Transverse colon (tissue), 4 donors: Measurements from ENCODE around the gene MPIG6B. TPM values are rescaled to one million over a fixed set of nuclear protein-coding genes. Genes with fewer than 3 reads are reported as not detected.

Experiments
- DNase-seq: peaks from one replicate; pipeline ENCODE4 v3.0.0-alpha.2; 2019
- H3K27ac ChIP-seq, 4 donors: fragments of 200-600 bp; sonication (generic); 2 replicates each; pipeline ENCODE4 v1.5.1; 2016 to 2018; ENCODE audit warnings: inconsistent platforms in 4 of 4
- H3K27me3 ChIP-seq: fragments of 200-600 bp; sonication (generic); 2 replicates; pipeline ENCODE4 v1.5.1; 2017; ENCODE audit warnings: inconsistent platforms
- H3K36me3 ChIP-seq, 4 donors: fragments of 200-600 bp; sonication (generic); 2 replicates each; pipeline ENCODE4 v1.5.1; 2017 to 2019; ENCODE audit warnings: inconsistent platforms in 4 of 4
- H3K4me1 ChIP-seq, 4 donors: fragments of 200-600 bp; sonication (generic); 2 replicates each; pipeline ENCODE4 v1.5.1; 2017 to 2020; ENCODE audit warnings: inconsistent platforms in 4 of 4
- H3K4me3 ChIP-seq, 4 donors: fragments of 200-600 bp; sonication (generic); 1 replicate in 1 of 4; 2 replicates in 3 of 4; pipeline versions ENCODE4 v1.5.1 to v1.6.1; 2017 to 2019; ENCODE audit warnings: inconsistent platforms in 4 of 4
- H3K9me3 ChIP-seq, 2 donors: fragments of 200-600 bp; sonication (generic); 2 replicates each; pipeline ENCODE4 v1.5.1; 2017 to 2019; ENCODE audit warnings: inconsistent platforms in 2 of 2
- EP300 ChIP-seq: sonication (generic); formaldehyde crosslinking; IDR thresholded peaks from one replicate; pipeline ENCODE4 v1.6.1; 2017; ENCODE audit warnings: antibody characterized with exemption, low read depth
- POLR2A ChIP-seq: fragments of 450-650 bp; IDR thresholded peaks from one replicate; pipeline ENCODE4 v1.6.1; 2016; ENCODE audit warnings: antibody characterized with exemption, mild to moderate bottlenecking, moderate library complexity
- POLR2AphosphoS5 ChIP-seq, 3 donors: sonication (generic); formaldehyde crosslinking; IDR thresholded peaks; one replicate each; pipeline ENCODE4 v1.6.1; 2016; ENCODE audit warnings: antibody characterized with exemption in 3 of 3
- WGBS, 2 donors: methylation state at CpG; one replicate each; pipeline ENCODE4 v1.1.5; 2018; ENCODE audit warnings: low coverage in 1 of 2; 5-methylcytosine and 5-hydroxymethylcytosine counted together
- in situ Hi-C, 4 donors: fragments of 200-750 bp; cut with MboI; loops; one replicate each; pipeline versions ENCODE4 v1.15.0 to v1.15.1; 2017; ENCODE audit warnings: low sequenced_read_pairs in 3 of 4, low pct_ligation_motif_present in 1 of 4, low pct_unique_long_range_greater_than_20kb in 1 of 4
- intact Hi-C: fragments of 100-400 bp; cut with DNase I; formaldehyde crosslinking; loops from one replicate; pipeline ENCODE4 v1.15.1; 2023; ENCODE audit warnings: low total_unique reads
- total RNA-seq, 4 donors: library from RNA; depleted of rRNA; stranded (reverse); fragments of >200 nt; gene quantifications; one replicate each; pipeline ENCODE4 v1.1.0, GENCODE V29; 2016
- TF ChIP-seq, protein P1 (sequence below), 5 experiments: fragments of 200-600 bp in 3 of 5; fragments of 450-650 bp in 2 of 5; sonication (generic) in 3 of 5; IDR thresholded peaks; 1 replicate in 2 of 5; 2 replicates in 3 of 5; pipeline ENCODE4 v1.5.1; 2016 to 2017; ENCODE audit warnings: antibody characterized with exemption in 5 of 5, inconsistent platforms in 3 of 5, mild to moderate bottlenecking in 2 of 5, moderate library complexity in 1 of 5

The MPIG6B gene
- total RNA-seq, 4 donors from 2014 or later: 0.16 TPM; not detected in 3

DNA sequence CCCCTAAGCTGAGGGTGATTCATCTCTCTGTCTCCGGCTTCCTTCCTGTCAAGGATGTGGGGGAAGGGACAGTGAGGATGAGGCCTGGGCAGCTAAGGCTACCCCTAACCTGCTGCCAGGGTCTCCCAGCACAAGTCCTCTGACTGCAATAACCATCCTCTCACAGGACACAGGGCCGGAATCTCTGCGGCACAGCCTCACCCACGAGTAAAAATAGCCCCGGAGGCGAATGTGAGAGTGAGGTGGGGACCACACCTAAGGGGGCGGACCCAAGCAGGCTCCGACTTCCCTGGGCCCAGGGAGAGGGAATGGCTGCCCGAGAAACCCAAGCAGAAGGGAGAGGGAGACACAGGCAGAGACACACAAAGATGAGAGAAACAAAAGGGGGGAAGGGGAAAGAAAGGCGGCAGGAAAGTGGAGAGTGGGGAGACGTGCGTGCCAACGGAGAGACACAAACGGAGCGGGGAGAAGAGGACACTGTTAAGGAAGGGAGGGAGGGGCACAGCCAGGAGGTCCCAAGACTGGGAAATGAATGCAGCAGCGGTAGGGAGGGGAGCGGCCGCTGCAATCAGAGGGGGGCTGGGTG is 11.7 kb downstream of the MPIG6B start:
- H3K4me3 ChIP-seq: peak overlapping the region; percentile 56 to 91 (median 75)
- peak; percentile 84 for DNase-seq
- TF ChIP-seq POLR2A (peak; percentile 81), POLR2AphosphoS5 (IDR thresholded peaks at IDR 0.05) (peak; percentile 66 to 81 (median 67)), EP300 (no peak)
- TF ChIP-seq, protein P1, sequence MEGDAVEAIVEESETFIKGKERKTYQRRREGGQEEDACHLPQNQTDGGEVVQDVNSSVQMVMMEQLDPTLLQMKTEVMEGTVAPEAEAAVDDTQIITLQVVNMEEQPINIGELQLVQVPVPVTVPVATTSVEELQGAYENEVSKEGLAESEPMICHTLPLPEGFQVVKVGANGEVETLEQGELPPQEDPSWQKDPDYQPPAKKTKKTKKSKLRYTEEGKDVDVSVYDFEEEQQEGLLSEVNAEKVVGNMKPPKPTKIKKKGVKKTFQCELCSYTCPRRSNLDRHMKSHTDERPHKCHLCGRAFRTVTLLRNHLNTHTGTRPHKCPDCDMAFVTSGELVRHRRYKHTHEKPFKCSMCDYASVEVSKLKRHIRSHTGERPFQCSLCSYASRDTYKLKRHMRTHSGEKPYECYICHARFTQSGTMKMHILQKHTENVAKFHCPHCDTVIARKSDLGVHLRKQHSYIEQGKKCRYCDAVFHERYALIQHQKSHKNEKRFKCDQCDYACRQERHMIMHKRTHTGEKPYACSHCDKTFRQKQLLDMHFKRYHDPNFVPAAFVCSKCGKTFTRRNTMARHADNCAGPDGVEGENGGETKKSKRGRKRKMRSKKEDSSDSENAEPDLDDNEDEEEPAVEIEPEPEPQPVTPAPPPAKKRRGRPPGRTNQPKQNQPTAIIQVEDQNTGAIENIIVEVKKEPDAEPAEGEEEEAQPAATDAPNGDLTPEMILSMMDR (IDR thresholded peaks at IDR 0.05): no peak
- H3K27ac ChIP-seq: peak overlapping the region; percentile 96 to 99 (median 98)
- peaks cover 23 to 65% (median 52%) of the 10 kb centered on the region in 4 donors for H3K4me1 ChIP-seq
- no peaks in the 10 kb centered on the region for H3K27me3 ChIP-seq
- no peaks in the 10 kb centered on the region for H3K9me3 ChIP-seq
- WGBS, 2 donors: 1% methylated on average over 18 of the region's 18 CpGs; no CpG with 5 or more reads in 1 of the 2 donors
- in situ Hi-C loops: loop anchor here in 1 of 4 donors (10.0 kb wide), 1 partner anchor 90 kb away; the partner anchor contains the start of gene HSPA1B
- peaks cover 0 to 28% (median 13%) of the 10 kb centered on the region in 4 donors for H3K36me3 ChIP-seq
- intact Hi-C loops: no loop called here

DNA sequence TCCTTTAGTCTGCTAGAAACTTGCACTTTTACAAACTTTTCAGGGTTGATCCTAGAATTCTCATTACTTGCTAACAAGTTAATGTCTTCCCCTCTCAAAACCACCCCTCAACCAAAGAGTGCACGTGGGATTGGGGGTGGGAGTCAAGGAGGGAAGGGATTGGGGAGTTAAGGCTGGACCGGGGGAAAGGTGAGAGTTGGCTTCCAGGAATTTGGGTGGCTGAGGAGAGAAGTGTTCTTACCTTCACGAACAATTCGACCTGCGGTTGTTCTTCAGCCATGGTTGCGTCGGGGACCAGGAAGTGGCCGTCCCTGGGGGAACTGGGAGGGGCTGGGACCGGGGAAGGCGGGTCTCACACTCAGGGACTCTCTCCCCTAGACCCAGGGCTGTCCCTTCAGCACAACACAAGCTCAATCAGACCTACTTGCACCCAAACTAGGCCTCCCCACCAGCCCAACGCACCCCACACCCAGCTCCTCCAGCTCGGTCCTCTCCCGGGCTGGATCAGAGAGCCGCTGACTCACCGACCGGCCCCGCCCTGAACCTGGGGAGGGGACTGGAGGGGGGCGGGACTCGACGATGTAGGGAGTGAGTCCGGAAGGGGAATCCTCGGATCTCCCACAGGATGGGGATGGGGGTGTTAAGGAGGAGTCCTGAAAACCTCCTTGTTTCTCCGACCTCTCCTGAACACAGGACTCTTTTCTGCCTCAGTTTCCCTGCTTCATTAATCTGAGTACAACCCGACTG is 13.0 kb downstream of the MPIG6B start, which contains the start of gene CLIC1:
Gene CLIC1 (minus strand): TSS at position 510 of the 747 bp plus-strand sequence. CDS start 230 bp downstream, at position 280.
- Histone ChIP-seq H3K4me1 (peaks cover 23 to 69% (median 55%) of the 10 kb centered on the region in 4 donors), H3K4me3 (peak within 1 kb of the TSS; percentile 56 to 91 (median 75)), H3K9me3 (no peaks in the 10 kb centered on the region), H3K27me3 (no peaks in the 10 kb centered on the region), H3K27ac (peak within 1 kb of the TSS; percentile 96 to 99 (median 98)), H3K36me3 (peaks cover 0 to 28% (median 11%) of the 10 kb centered on the region in 4 donors)
- DNase-seq: peak; percentile 93
- TF ChIP-seq POLR2AphosphoS5 (IDR thresholded peaks at IDR 0.05): peak; percentile 97 to 98 (median 98)
- TF ChIP-seq POLR2A: peak; percentile 98
- TF ChIP-seq EP300: no peak
- TF ChIP-seq, protein P1 (IDR thresholded peaks at IDR 0.05): no peak
- intact Hi-C loops: no loop called here
- in situ Hi-C loops: loop anchor here in 1 of 4 donors (10.0 kb wide), 1 partner anchor 89 kb away; the partner anchor contains the start of gene HSPA1B
- WGBS, 2 donors: 0 to 1% methylated on average over 5 to 22 of the region's 24 CpGs

DNA sequence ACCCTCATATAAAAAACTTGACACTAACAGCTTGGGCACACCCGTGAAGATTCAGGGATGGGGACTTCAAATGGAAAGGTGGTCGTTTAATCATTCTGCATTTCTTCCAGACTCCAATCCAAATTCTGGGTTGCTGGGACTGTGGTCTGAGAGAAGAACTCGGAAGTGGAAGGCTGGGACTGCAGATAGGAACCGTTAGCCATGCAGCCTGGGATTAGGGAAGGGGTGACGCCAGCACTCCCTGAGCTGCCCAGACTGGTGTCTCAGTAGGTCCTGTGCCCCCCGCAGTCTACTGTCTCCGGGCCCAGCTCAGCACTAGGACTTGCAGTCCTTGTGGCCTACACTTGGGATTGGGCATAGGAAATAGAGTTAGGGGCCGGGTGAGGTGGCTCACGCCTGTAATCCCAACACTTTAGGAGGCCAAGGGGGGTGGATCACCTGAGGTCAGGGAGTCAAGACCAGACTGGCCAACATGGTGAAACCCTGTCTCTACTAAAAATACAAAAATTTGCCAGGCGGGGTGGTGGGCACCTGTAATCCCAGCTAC is 13.7 kb downstream of the MPIG6B start:
- Histone ChIP-seq H3K27ac (peak overlapping the region; percentile 96 to 99 (median 98)), H3K4me1 (peaks cover 23 to 68% (median 55%) of the 10 kb centered on the region in 4 donors), H3K4me3 (peak overlapping the region; percentile 56 to 91 (median 75)), H3K9me3 (no peaks in the 10 kb centered on the region), H3K36me3 (peaks cover 0 to 21% (median 8%) of the 10 kb centered on the region in 4 donors), H3K27me3 (no peaks in the 10 kb centered on the region)
- TF ChIP-seq, protein P1 (IDR thresholded peaks at IDR 0.05): no peak
- TF ChIP-seq POLR2AphosphoS5 (IDR thresholded peaks at IDR 0.05): no peak
- no peak for TF ChIP-seq EP300
- TF ChIP-seq POLR2A: no peak
- DNase-seq: peak; percentile 26
- intact Hi-C loops (no loop called here), in situ Hi-C loops (loop anchor here in 1 of 4 donors (10.0 kb wide), 1 partner anchor 88 kb away; the partner anchor contains the start of gene HSPA1B)
- 24 to 26% methylated on average over 6 to 10 of the region's 10 CpGs for WGBS, 2 donors
